Measurements from ENCODE around the gene DCUN1D1. TPM values are rescaled to one million over a fixed set of nuclear protein-coding genes. Genes with fewer than 3 reads are reported as not detected.

DCUN1D1 gene
- total RNA-seq, 1 experiment from 2014 or later = 61.0 TPM

DNA sequence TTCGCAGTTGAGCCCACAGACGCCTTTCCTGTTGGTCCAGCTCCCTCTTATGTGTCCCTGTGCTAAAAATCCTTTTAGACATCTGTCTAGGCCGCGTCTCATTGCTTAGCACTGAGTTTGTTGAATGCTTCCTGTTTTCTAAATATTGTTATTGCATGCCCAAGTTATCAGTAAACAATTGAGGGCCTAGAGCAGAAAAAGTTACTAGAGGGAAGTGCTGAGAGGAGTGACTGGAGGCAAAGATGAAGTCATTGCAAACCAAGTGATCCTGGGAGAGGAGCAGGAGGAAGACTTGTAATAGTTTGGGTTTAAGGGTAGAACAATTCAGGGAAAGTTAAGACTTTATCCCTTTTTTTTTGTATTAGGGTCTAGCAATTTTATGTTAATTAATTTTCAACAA lies 88.1 kb downstream of the DCUN1D1 start:
- DNase-seq (ENCODE audit: low spot score) = no peak

DNA sequence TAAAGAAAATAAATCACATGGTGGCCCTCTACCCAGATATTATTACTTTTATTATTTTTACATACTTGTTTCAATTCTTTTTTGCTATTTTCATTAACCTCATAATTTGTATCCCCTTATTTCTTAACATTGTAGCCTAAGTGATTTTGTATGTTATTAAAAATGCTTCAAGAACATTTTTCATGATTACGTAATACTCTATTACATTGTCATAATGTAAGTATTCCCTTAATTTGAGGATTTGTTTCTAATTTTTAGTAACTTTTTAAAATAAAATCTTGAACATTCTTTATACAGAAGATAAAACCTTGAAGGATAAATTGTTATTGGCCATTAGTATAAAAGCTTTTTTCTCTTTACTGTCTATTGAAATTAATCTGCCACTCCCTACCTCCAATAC lies 89.0 kb downstream of the DCUN1D1 start:
- DNase-seq (ENCODE audit: low spot score) = no peak

DNA sequence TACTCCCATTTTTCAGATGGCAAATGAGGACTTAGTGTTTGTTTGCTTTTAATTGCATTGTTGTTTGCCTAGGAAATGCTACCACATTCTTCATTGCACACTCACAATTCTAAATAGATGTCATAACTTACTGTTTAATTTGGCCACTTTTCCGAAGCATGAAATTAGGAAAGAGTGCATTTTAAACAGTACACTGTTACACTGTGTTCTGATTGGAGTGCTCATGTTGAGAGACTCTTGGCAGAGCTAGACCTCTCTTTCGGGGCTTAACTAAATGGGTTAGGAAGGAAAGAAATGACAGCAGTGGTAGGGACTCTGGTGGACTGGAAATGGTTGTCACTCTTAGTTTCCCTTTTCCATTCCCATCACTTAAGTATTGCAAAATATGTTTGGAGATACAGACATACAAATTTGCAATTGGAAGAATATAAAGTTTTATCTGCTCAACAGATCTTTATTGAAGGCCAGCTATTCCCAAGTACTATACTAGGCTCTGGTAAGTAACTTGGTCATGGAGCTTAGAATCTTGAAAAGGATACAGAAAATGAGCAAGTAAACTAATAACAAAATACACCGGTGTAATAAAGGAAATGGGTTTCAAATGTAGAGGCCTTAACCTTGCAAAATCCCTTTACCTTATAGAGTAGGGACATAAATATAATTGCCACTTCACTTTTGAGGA lies 90.2 kb downstream of the DCUN1D1 start:
- no peak for DNase-seq (ENCODE audit: low spot score)

Other genes starting within 250 kb of the DCUN1D1 start
- gene ATP11B, start 187.0 kb downstream of the DCUN1D1 start, total RNA-seq (2014; rRNA removed; shearing (Covaris generic)) = 50.5 and 55.5 TPM in 2 replicates
- gene MCCC1, start 119.0 kb upstream of the DCUN1D1 start, total RNA-seq (2014; rRNA removed; shearing (Covaris generic)) = 22.0 and 24.1 TPM in 2 replicates
- gene LAMP3, start 182.2 kb upstream of the DCUN1D1 start, total RNA-seq (2014; rRNA removed; shearing (Covaris generic)) = 0.12 TPM in 1 of 2 replicates, not detected in the other

All from A172 (cell line).